ENCODE measurements around the gene TMEM256.

GRCh38 chr17:7355573-7355972 lies 48.3 kb downstream of the TMEM256 start:
- TF ChIP-seq, protein P1, sequence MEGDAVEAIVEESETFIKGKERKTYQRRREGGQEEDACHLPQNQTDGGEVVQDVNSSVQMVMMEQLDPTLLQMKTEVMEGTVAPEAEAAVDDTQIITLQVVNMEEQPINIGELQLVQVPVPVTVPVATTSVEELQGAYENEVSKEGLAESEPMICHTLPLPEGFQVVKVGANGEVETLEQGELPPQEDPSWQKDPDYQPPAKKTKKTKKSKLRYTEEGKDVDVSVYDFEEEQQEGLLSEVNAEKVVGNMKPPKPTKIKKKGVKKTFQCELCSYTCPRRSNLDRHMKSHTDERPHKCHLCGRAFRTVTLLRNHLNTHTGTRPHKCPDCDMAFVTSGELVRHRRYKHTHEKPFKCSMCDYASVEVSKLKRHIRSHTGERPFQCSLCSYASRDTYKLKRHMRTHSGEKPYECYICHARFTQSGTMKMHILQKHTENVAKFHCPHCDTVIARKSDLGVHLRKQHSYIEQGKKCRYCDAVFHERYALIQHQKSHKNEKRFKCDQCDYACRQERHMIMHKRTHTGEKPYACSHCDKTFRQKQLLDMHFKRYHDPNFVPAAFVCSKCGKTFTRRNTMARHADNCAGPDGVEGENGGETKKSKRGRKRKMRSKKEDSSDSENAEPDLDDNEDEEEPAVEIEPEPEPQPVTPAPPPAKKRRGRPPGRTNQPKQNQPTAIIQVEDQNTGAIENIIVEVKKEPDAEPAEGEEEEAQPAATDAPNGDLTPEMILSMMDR (IDR thresholded peaks at IDR 0.05), result no peak
- no peak for TF ChIP-seq POLR2AphosphoS5 (IDR thresholded peaks at IDR 0.05)
- TF ChIP-seq EP300 (IDR thresholded peaks at IDR 0.05; ENCODE audit: low read depth), result no peak
- peak; percentile 18 for TF ChIP-seq POLR2A (IDR thresholded peaks at IDR 0.05)

Measured in transverse colon (tissue), 4 donors.